HPDE6-E6E7 (cell line): ENCODE results near the gene UBE2E3.
"Not testable (repeated sequence)": the region's sequence is repeated elsewhere in the genome, so short reads cannot be mapped to it uniquely, and the experiment has no call there.

Source experiments
- DNase-seq: peaks from one replicate; pipeline ENCODE4 v3.0.0; 2011; ENCODE audit warnings: missing footprints; ENCODE audit errors: extremely low spot score

Gene UBE2E3

DNA sequence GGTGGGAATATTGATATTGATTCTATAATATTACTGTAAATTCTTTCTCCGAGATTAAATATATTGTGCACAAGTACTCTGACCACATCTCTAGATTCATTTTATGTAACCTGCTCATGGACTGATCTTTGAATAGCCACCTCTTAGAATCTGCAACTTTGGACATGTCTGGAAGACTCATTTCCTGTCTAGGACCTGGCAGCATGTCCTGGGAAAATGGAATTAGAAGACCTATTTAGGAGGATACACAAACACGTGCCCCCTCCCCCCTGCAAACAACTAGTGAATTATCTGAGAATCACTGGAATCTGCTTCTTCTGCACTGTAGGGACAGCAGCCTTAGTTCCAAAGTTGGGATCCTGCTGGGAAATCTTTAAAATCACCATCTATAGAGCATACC lies 94.1 kb downstream of the UBE2E3 start:
- DNase-seq = no peak

- no peak for DNase-seq
Measured at GRCh38 chr2:181076658-181077057, 96.3 kb downstream of the UBE2E3 start.

- DNase-seq = no peak
Measured at GRCh38 chr2:181077128-181077709, 96.8 kb downstream of the UBE2E3 start.

DNA sequence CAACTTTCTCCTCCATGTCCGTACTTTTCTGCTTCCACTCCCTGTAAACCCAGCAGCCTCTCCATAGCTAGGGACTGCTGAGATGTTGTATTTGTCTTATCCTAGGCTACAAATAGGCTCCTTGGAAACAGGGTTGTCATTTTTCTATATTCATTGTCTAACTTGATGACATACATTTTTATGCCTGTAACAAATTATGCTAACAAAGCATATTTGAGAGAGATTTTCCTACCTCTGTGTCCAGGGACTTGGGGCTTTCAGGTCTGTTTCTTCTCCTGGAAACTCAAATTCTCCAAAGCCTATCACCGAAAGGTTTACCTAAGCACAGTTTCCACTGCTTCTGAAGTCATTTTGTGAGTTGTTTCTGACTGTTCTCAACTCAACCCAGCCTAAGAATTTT lies 102.7 kb downstream of the UBE2E3 start:
- no peak for DNase-seq

DNA sequence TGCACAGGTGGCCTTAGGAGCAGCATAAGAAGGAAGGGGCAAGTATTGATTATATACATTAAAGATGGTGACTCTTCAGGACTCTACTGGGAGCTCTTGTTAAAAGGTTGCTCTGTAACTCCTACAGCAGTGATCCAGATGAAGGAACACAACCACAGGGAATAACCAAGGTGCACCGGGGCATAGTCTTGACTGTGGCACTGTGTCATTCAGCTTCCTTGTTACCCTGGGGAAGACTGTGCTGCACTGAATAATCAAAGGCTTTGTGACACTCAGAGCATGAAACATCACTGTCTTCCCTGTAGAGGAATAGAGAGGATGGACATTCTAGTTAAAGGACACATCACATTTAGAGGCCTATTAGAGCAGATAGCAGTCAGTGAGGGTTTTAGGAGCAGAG lies 105.3 kb downstream of the UBE2E3 start:
- no peak for DNase-seq

- DNase-seq = not testable (repeated sequence)
Measured at GRCh38 chr2:181091920-181092319, 111.5 kb downstream of the UBE2E3 start.

DNA sequence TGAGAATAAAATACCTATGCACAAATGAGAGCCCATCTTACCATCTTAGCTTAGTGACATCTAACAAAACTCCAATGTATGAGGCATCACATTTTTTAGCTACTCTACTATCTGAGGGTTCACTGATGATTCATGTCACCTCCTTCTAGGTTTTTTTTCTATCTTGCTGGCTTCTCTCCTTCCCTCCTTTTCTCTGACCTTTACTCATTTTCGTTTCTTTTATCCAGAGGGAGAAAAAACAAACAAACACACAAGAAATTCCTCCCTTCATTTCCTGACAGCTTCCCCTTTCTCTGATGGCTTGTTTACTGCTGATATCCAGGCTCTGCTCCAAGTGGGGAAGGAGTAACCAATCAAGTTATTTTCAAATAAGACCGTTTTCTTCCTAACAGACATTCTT lies 115.1 kb downstream of the UBE2E3 start:
- no peak for DNase-seq

- DNase-seq = no peak
Measured at GRCh38 chr2:181103659-181104058, 123.3 kb downstream of the UBE2E3 start.

DNA sequence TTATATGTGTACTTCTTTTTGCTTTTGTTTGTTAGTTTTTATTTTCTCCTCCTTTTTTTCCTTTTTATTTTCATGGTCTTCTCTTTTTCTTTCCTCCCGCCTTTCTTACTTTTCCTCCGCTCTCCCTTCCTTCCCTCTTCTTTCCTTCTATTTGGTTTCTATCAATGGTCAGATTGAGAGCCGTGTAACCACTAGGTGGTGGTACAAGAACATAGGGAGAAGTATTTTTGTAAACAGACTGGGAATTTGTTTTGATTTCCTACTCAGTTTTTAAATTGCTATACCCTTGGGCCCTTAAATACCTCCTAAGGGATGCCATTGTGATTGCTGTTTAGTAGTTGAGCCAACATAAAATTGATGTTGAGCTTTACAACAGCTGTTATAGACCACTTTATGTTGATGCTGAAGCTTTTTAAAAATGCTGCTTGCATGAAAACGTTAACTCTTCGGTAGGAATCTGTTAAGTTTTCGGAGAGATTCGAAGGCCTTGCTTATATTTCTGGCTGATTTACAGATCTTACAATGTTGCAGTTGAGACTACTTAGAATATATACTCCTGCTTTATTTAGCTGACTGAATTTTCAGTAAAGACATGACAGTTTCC lies 124.2 kb downstream of the UBE2E3 start:
- DNase-seq = peak; percentile 14

DNA sequence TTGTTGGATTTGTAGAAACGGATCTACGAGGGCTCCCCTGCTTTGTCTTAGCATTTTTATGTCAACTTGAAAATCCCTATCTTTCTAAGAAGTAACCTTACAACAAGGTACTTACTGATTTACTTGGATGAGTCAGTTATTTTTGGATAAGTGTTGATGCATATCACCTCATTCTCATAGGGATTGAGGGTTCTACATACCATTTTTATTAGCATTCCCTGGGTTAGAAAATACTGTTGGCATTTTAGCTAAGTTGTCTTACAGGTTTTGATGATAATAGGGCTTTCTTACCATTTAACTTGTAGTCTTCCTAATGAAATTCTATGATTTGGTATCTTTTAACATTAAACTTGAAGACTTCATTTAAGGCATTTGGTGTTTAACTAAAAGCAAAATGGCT lies 125.2 kb downstream of the UBE2E3 start:
- DNase-seq = no peak

GRCh38 chr2:181106229-181106628 lies 125.8 kb downstream of the UBE2E3 start:
- no peak for DNase-seq

DNA sequence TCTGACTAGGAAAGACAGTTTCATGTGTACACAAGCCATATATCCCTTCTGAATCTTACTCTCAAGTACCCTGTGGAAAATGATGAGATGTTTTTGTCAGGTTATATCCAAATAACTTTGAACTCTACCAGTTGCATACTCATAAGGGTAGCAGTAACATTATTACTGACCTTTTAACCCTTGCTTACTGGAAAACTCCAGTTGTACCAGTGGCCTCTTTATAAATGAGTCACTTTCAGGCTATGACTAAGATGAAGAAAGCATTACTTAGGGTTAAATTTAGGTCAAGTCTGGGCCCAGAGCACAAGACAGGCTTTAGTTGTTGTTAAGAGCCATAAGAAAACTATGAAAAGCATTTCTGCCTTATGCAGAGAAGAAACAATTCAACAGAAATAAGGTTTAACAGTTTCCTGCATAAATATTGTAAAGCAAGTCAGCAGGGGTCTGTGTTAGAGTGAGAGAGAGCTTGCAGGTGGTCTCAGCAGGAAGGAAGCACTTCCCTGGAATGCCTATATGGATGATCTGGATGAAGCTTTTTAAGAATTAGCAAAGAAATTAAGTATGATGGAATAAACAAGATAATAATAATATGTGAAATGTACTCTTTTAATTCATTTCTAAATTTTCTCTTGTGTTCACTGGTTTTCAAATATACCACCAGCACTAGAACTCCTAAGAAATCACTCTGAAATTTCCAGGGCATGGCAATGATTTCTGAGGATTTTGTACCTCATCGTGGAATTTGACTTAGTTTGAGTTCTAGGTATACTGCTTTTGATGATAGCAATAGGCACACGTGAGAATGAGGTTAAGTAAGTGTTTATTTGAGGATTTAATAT lies 126.6 kb downstream of the UBE2E3 start:
- DNase-seq = peak; percentile 66

GRCh38 chr2:181107628-181107945 lies 127.2 kb downstream of the UBE2E3 start:
- DNase-seq = no peak

DNA sequence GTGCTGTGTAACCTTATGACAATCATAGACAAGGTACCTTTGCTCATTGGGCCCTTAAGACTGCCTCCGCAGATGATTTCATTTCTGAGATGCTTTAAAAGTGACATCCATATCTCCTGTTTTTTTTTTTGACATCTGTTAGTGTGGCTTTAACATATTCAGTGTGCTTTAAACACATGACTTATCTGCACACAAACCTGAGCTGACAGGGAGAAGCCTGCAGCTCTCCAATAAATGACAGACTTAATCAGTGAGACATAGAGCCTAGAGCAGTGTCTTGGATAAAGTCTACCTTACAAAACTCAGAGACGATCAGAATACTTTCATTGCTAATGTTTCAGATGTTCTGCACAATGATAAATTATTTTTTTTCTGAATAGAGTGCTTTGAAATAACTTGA lies 130.7 kb downstream of the UBE2E3 start:
- DNase-seq = no peak

- DNase-seq = no peak
Measured at GRCh38 chr2:181112916-181113315, 132.5 kb downstream of the UBE2E3 start.
